Smooth muscle cell (in vitro differentiated cells): ENCODE measurements around the gene NKRF. TPM values are rescaled to one million over a fixed set of nuclear protein-coding genes. Genes with fewer than 3 reads are reported as not detected.

ENCODE experiments used
- DNase-seq: peaks from one replicate; lab custom pipeline; 2025; ENCODE audit not compliant: unreplicated experiment; lab: John Stamatoyannopoulos, UW
- H2AFZ ChIP-seq: fragments of 200-600 bp; sonication (generic); 2 replicates; pipeline ENCODE4 v1.6.0; 2016; ENCODE audit warnings: antibody characterized with exemption, low read depth, mild to moderate bottlenecking
- H3F3A ChIP-seq: fragments of 200-600 bp; sonication (generic); 2 replicates; pipeline ENCODE4 v1.6.0; 2017; ENCODE audit warnings: antibody characterized with exemption, low read depth
- H3K27ac ChIP-seq: fragments of 200-600 bp; sonication (generic); 2 replicates; pipeline ENCODE4 v1.5.1; 2016; ENCODE audit warnings: low read depth, mild to moderate bottlenecking
- H3K27me3 ChIP-seq: fragments of 200-600 bp; sonication (generic); 2 replicates; pipeline ENCODE4 v1.6.1; 2016; ENCODE audit warnings: low read depth, mild to moderate bottlenecking
- H3K36me3 ChIP-seq: fragments of 200-600 bp; sonication (generic); 2 replicates; pipeline ENCODE4 v1.5.1; 2016; ENCODE audit warnings: low read depth
- H3K4me1 ChIP-seq: fragments of 200-600 bp; sonication (generic); 2 replicates; pipeline ENCODE4 v1.5.1; 2016; ENCODE audit warnings: low read depth
- H3K4me2 ChIP-seq: fragments of 200-600 bp; sonication (generic); 2 replicates; pipeline ENCODE4 v1.6.0; 2016; ENCODE audit warnings: mild to moderate bottlenecking
- H3K4me3 ChIP-seq: fragments of 200-600 bp; sonication (generic); 2 replicates; pipeline ENCODE4 v1.5.1; 2016; ENCODE audit warnings: mild to moderate bottlenecking
- H3K79me2 ChIP-seq: fragments of 200-600 bp; sonication (generic); 2 replicates; pipeline ENCODE4 v1.6.0; 2016; ENCODE audit warnings: low read depth, mild to moderate bottlenecking
- H3K9ac ChIP-seq: fragments of 200-600 bp; sonication (generic); 2 replicates; pipeline ENCODE4 v1.6.0; 2016; ENCODE audit warnings: low read depth
- H3K9me3 ChIP-seq: fragments of 200-600 bp; sonication (generic); replicated peaks from 2 replicates; pipeline ENCODE4 v1.5.1; 2016; ENCODE audit warnings: low read depth
- H4K20me1 ChIP-seq: fragments of 200-600 bp; sonication (generic); 2 replicates; pipeline ENCODE4 v1.6.0; 2016; ENCODE audit warnings: low read depth
- WGBS: methylation state at CpG from one replicate; pipeline ENCODE4 v1.1.7; 2016; ENCODE audit warnings: low lambda C conversion rate; 5-methylcytosine and 5-hydroxymethylcytosine counted together
- polyA plus RNA-seq: library from polyadenylated mRNA; unstranded; fragments of >200 nt; fragmentation: Nextera tagmentation; extraction: Ambion mirVana; gene quantifications from 2 replicates; pipeline ENCODE4 v1.2.1, GENCODE V29; 2016
- total RNA-seq: library from RNA; depleted of rRNA; stranded (reverse); fragments of >200 nt; gene quantifications from 2 replicates; pipeline ENCODE4 v1.2.3, GENCODE V29; 2014
- TF ChIP-seq, protein P1 (sequence below): fragments of 200-600 bp; sonication (generic); IDR thresholded peaks from 2 replicates; pipeline ENCODE4 v1.5.1; 2017; ENCODE audit warnings: borderline replicate concordance, mild to moderate bottlenecking, antibody characterized with exemption; ENCODE audit not compliant: insufficient read depth, poor library complexity, severe bottlenecking

The NKRF gene
- total RNA-seq (5.6 and 8.0 TPM in 2 replicates), polyA plus RNA-seq (2.4 and 4.0 TPM in 2 replicates)

DNA sequence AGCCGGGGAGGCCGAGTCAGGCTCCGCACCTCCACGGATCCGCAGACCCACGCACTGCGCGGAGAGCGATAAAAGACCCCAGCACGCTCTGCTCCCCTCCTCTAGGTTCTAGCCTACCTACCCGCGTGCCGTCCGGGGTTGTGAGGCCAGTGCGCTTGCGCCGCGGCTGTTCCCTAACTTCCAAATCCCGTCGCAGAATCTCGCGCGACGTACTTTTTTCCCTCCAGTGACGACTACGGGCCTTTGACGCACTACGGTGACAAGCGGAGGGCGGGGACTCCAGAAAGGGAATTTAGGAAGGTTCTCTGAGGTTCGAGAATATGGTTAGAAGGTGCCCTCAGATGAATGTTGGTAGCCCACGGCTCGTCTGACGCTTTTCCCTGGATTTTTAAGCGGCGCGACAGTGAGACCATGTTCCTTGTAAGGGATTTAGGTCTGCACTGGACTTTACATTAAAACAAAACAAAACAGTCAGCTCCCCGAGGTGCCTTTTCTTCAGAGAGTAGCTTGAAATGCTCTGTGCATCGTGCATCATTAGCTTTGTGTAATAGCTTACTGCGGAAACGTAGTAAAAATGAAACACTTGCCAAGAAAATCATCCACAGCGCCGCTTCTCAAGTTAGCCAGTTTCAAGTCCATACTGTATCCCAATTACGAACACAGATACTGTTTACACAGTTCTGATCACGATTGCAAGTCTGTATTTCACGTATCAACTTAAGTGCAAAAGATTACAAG is at the start of gene NKRF:
Gene NKRF, minus strand, starts transcription at position 145 of the 738 bp plus-strand sequence.
- Histone ChIP-seq H3K27ac (peak within 1 kb of the TSS; percentile 80), H3K79me2 (peaks cover 22% of the 10 kb centered on the region), H3K4me3 (peak within 1 kb of the TSS; percentile 62), H3K9me3 (no peaks in the 10 kb centered on the region), H3K9ac (peak within 1 kb of the TSS; percentile 74), H3K27me3 (no peaks in the 10 kb centered on the region), H3K4me2 (peak within 1 kb of the TSS; percentile 90), H3K36me3 (no peaks in the 10 kb centered on the region), H3K4me1 (no peaks in the 10 kb centered on the region), H4K20me1 (peaks cover 14% of the 10 kb centered on the region), H2AFZ (peak within 1 kb of the TSS; percentile 84), H3F3A (no peaks in the 10 kb centered on the region)
- TF ChIP-seq, protein P1, sequence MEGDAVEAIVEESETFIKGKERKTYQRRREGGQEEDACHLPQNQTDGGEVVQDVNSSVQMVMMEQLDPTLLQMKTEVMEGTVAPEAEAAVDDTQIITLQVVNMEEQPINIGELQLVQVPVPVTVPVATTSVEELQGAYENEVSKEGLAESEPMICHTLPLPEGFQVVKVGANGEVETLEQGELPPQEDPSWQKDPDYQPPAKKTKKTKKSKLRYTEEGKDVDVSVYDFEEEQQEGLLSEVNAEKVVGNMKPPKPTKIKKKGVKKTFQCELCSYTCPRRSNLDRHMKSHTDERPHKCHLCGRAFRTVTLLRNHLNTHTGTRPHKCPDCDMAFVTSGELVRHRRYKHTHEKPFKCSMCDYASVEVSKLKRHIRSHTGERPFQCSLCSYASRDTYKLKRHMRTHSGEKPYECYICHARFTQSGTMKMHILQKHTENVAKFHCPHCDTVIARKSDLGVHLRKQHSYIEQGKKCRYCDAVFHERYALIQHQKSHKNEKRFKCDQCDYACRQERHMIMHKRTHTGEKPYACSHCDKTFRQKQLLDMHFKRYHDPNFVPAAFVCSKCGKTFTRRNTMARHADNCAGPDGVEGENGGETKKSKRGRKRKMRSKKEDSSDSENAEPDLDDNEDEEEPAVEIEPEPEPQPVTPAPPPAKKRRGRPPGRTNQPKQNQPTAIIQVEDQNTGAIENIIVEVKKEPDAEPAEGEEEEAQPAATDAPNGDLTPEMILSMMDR: no peak
- peak; percentile 38 for DNase-seq
- WGBS: 44% methylated on average over 45 of the region's 46 CpGs

DNA sequence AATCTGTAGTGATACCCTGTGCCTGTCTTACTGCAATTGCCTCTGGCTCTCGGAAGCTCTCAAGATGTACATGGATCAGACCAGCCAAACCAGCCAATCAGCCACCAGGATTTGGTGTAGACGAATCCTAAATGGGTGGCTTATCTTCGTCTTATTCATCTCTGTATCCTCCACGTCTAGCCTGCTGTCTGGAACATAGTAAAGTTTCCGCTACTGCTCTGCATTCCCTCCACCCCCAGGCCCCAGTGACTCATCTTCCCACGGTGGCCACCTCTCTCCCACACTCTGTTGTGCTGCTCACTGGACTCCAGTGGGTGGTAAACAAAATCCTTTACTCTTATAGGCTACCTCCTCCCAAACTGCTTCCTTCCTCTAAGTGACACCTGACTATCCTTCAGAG is 48.9 kb upstream of the NKRF start:
- peak overlapping the region; percentile 79 for H3K4me2 ChIP-seq
- 27% methylated on average over 6 of the region's 6 CpGs for WGBS
- peak overlapping the region; percentile 2 for H3K9ac ChIP-seq
- DNase-seq: peak; percentile 17
- no peak overlapping the region for H3K4me3 ChIP-seq
- peaks cover 8% of the 10 kb centered on the region for H3K4me1 ChIP-seq
- H4K20me1 ChIP-seq: no peaks in the 10 kb centered on the region
- H3F3A ChIP-seq: peaks cover 3% of the 10 kb centered on the region
- no peaks in the 10 kb centered on the region for H3K9me3 ChIP-seq
- H3K27me3 ChIP-seq: no peaks in the 10 kb centered on the region
- H3K27ac ChIP-seq: peak overlapping the region; percentile 99
- H2AFZ ChIP-seq: no peak overlapping the region
- TF ChIP-seq, protein P1: no peak
- no peaks in the 10 kb centered on the region for H3K79me2 ChIP-seq
- H3K36me3 ChIP-seq: no peaks in the 10 kb centered on the region

DNA sequence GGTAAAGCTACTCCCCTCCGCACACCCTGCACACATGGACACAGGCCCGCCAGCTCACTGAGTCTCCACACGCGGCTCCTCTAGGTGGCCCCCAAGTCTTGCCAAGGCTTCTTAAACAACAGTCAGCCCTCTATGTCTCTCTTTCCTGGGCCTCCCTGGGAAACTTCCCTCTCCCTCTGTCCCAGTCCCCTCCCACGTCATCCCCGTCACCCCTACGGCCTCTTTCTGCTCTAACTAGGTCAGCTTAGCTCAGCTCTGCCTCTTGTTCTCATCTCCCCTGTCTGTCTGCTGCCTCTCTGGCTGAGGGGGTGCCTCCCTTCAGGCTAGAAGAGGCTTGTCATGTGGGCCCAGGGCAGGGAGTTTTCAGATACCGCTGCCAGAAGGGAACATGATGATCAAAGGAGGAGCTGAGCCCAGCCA is 47.9 kb upstream of the NKRF start:
- Histone ChIP-seq H3K4me1 (peaks cover 8% of the 10 kb centered on the region), H3K79me2 (no peaks in the 10 kb centered on the region), H3K27me3 (no peaks in the 10 kb centered on the region), H3K36me3 (no peaks in the 10 kb centered on the region), H3K4me3 (no peak overlapping the region), H3K9me3 (no peaks in the 10 kb centered on the region), H3K9ac (peak overlapping the region; percentile 79), H3F3A (peaks cover 3% of the 10 kb centered on the region), H3K27ac (peak overlapping the region; percentile 99), H3K4me2 (peak overlapping the region; percentile 79), H4K20me1 (no peaks in the 10 kb centered on the region), H2AFZ (no peak overlapping the region)
- DNase-seq: peak; percentile 19
- TF ChIP-seq, protein P1: peak; percentile 15
- 59% methylated on average over 8 of the region's 8 CpGs for WGBS

DNA sequence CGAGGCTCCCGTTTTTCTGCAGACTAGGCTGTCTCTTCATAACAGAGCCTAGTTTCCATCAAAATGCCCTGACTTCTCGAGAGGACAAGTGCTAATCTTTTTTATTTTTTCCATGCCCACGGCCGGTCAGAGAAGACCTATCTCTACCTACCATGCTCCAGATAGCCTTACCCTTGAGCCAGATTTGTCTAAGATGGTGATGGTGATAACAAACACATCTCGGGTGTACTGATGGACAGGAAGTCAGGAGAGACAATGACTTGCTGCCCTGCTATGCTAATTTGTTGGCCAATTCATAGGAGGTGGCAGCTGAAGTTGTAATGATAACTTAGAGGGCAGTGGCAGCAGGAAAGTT is 42.2 kb upstream of the NKRF start:
- Histone ChIP-seq H3K9ac (no peak overlapping the region), H3K79me2 (no peaks in the 10 kb centered on the region), H3K4me1 (no peaks in the 10 kb centered on the region), H3K4me3 (no peak overlapping the region), H4K20me1 (no peaks in the 10 kb centered on the region), H3K27ac (peak overlapping the region; percentile 12), H3K9me3 (no peaks in the 10 kb centered on the region), H3K36me3 (no peaks in the 10 kb centered on the region), H3K4me2 (no peak overlapping the region), H2AFZ (no peak overlapping the region), H3F3A (no peaks in the 10 kb centered on the region), H3K27me3 (no peaks in the 10 kb centered on the region)
- TF ChIP-seq, protein P1: no peak
- DNase-seq: no peak
- 67% methylated on average over 6 of the region's 6 CpGs for WGBS
